Choroid plexus epithelial cell (primary cell): Measurements from ENCODE around the gene LAMC3.

Experiments used
- DNase-seq: peaks from one replicate; pipeline ENCODE4 v3.0.0-alpha.2; 2010; ENCODE audit warnings: low read depth
- H3K4me3 ChIP-seq: 2 replicates; pipeline ENCODE4 v1.5.1; 2011; ENCODE audit warnings: low read depth, mild to moderate bottlenecking, control low read depth, low read length, moderate library complexity
- CTCF ChIP-seq: conservative IDR thresholded peaks from 2 replicates; pipeline ENCODE4 v1.5.1; 2011; ENCODE audit warnings: low read depth, mild to moderate bottlenecking, control low read depth, inconsistent platforms, low read length, moderate library complexity

LAMC3 gene

DNA sequence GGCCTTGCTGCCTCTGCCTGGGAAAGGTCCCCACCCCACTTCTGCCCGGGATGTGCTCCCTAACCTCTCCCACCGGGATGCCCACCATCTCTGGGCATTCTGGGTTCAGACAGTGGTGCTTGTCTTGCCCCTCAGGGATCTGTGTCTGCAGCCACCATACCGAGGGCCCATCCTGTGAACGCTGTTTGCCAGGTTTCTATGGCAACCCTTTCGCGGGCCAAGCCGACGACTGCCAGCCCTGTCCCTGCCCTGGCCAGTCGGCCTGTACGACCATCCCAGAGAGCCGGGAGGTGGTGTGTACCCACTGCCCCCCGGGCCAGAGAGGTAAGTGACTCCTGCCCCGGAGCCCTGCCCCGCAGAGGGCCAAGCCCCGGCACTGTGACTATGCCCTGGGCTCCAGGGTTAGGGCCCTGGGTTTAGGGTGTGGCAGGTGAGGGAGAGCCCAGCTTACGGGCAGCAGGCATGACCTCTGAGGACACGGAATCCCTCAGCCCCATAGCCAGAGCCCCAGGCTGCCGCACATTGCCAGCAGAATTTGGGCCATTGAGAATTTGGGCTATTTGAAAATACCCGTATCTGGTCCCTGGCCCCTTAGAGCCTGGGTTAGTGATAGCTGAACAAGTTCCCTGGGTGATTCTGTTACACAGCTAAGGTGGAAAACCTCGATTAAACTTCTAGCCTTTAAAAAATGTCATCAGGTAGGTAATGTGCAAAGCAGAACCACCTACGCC is 52.1 kb downstream of the LAMC3 start:
- no peak for TF ChIP-seq CTCF
- DNase-seq = no peak
- no peak overlapping the region for H3K4me3 ChIP-seq

GRCh38 chr9:131062969-131063368 is 54.0 kb downstream of the LAMC3 start:
- DNase-seq = no peak
- no peak overlapping the region for H3K4me3 ChIP-seq
- TF ChIP-seq CTCF = no peak

GRCh38 chr9:131065599-131065998 is 56.6 kb downstream of the LAMC3 start:
- DNase-seq = no peak
- H3K4me3 ChIP-seq = no peak overlapping the region
- TF ChIP-seq CTCF = no peak

DNA sequence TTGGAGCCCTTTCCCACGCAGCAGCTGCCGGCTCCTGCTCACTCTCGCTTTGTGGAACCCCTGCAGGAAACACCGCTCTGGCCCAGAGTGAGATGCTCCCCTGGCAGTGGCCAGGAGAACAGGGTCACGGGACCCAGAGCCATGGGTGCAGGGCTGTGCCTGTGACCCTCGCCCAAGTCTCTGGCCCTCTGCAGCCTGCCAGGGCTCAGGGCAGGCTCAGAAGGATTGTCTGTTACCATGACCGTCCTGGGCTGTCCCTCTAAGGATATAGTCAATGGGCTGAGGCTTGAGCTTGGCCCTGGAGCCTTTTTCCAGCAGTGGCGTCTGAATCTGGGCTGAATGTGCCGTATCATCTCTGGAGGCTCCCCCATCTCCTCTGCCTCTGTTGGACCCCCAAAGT is 58.7 kb downstream of the LAMC3 start:
- TF ChIP-seq CTCF = no peak
- no peak overlapping the region for H3K4me3 ChIP-seq
- no peak for DNase-seq

DNA sequence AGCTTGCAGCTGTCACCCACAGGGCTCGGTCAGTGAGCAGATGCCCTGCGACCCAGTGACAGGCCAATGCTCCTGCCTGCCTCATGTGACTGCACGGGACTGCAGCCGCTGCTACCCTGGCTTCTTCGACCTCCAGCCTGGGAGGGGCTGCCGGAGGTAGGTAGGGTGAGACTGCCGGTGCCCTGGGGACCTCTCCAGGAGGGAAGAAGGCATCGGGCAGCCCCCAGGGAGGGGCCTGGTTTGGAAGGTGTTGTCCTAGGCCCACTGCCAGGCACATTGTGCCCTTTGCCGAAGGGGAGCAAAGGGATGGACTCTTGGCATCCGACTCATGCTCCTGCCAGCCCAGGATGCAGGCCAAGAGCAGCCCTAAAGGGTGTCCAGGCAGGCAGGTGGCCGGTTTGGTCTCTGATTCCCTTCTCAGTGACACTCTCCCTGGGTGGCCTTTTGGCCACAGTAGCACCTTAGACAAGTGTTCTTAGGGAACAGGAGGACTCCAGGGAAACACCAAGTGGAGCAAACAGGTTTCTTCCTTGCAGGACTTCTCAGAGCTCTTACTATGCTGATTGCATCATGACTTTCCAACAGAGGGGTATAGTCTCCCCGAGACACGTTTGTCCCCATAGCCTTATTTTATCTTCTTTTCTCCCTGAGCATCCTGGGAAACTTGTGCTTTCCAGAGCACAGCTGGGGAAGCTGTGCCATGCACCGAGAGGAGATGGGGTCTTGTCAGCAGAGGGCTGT is 59.3 kb downstream of the LAMC3 start:
- DNase-seq = no peak
- TF ChIP-seq CTCF = no peak
- H3K4me3 ChIP-seq = no peak overlapping the region

DNA sequence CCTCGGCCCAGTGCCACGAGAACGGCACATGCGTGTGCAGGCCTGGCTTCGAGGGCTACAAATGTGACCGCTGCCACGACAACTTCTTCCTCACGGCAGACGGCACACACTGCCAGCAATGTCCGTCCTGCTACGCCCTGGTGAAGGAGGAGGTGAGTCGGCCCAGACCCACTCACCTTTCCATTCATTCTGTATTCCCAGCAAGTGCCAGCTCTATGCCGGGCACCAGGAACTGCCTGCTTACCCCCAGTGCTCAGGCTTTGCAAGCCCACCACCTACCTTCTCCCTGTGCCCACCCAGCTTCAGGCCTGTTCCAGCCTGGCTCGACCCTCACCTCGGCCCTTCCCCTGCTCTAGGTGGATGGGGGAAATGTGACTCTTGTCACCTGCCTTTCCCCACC is 60.7 kb downstream of the LAMC3 start:
- TF ChIP-seq CTCF = no peak
- H3K4me3 ChIP-seq = no peak overlapping the region
- DNase-seq = no peak
